ENCODE measurements around the gene TMEM179B.

TMEM179B gene

GRCh38 chr11:62839050-62839945, 52.1 kb downstream of the TMEM179B start, which contains the start of gene WDR74:
Gene WDR74, minus strand, starts transcription at chr11:62839590. Its CDS starts 20 bp downstream, at chr11:62839570.
- DNase-seq = peak; percentile 65 to 86

Data from SW 1271 (cell line).